Epithelial cell of esophagus (primary cell): Measurements from ENCODE around the gene ROR2.
"Not testable (repeated sequence)": the region's sequence is repeated elsewhere in the genome, so short reads cannot be mapped to it uniquely, and the experiment has no call there.

Experiments
- DNase-seq: peaks from one replicate; pipeline ENCODE4 v3.0.0; 2010; ENCODE audit warnings: low read depth
- H3K4me3 ChIP-seq: 2 replicates; pipeline ENCODE4 v1.5.1; 2011; ENCODE audit warnings: mild to moderate bottlenecking, low read length, control low read depth
- CTCF ChIP-seq: IDR thresholded peaks from 2 replicates; pipeline ENCODE4 v1.5.1; 2011; ENCODE audit warnings: low read depth, mild to moderate bottlenecking, low read length, control low read depth, inconsistent platforms; ENCODE audit not compliant: insufficient read depth; ENCODE audit errors: missing control alignments

ROR2 gene

GRCh38 chr9:91803151-91803940, 146.7 kb downstream of the ROR2 start:
- no peak for DNase-seq
- TF ChIP-seq CTCF: no peak
- no peak overlapping the region for H3K4me3 ChIP-seq

DNA sequence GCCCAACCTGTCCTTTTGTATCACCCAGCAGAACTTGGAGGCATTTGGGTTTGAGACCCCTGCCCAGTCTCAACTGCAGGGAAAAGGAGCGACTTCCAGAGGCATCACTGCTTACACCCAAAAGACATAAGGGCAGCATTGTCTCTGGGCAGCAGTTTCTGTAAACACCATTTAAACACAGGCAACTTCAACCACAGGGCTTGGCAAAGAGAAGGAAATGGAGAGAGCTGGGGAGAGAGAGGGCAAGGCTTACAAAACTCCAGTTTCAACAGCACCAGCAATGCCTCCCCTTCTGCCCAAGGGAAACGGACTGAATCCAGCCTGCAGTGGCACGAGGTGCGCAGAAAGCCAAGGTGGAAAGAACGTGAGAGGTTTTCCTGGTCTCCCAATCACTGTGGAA, 147.6 kb downstream of the ROR2 start:
- TF ChIP-seq CTCF: no peak
- H3K4me3 ChIP-seq: no peak overlapping the region
- no peak for DNase-seq

DNA sequence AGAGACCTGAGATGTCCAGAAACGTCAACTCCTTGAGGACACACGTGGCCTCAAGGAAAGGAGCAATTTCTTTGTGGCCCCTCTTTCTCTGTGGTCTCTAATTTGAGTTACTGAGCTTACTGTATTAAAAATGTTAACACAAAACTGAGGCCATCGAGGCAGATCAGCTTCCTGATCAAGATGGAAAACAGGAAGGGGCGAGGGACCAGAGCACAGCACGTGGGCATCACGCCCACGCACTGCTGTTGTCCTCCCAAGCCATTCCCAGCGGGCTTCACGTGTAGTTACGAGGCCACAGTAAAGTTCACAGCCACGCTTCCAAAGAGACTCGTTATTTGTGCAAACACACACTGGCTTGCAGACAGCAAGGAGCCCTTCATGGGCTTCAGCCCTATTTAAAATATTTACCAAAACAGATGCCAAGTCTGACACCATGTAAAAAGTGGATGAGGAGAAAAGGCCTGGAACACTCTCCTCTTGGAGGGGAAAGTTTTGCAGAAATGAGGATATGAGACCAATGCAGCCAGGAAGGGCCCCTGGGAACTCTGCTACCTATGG, 149.5 kb downstream of the ROR2 start:
- H3K4me3 ChIP-seq: no peak overlapping the region
- DNase-seq: no peak
- no peak for TF ChIP-seq CTCF

DNA sequence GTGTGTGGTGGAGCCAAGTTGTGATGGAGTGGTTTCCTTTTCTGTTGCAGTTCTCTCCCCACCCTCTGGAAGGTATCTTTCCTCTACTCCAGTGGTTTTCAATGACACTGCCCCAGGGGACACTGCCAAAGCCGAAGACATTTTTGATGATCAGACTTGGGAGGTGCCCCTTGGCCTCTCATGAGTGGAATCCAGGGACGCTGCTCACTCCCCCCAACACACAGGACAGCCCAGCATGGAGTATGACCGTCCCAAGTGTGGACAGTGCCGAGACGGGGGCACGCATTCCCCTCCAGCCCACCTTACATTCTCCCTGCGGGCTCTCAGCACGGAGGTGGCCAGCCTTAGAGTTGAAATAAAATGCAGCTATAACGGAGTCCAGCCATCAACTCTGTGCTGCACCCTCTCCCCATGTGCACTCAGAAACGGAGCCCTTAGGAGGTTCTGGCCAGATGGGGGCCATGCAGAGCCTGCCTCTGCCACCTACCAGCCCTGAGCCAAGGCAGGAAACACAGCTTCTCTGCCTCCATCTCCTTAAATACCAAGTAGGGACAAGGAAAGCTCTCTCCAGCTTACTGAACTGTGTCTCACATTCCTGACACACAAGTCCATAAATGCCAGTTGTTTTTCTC, 150.8 kb downstream of the ROR2 start:
- DNase-seq: no peak
- no peak for TF ChIP-seq CTCF
- H3K4me3 ChIP-seq: no peak overlapping the region

- not testable (repeated sequence) for H3K4me3 ChIP-seq, DNase-seq
Measured at GRCh38 chr9:91798273-91799112, 151.5 kb downstream of the ROR2 start.

DNA sequence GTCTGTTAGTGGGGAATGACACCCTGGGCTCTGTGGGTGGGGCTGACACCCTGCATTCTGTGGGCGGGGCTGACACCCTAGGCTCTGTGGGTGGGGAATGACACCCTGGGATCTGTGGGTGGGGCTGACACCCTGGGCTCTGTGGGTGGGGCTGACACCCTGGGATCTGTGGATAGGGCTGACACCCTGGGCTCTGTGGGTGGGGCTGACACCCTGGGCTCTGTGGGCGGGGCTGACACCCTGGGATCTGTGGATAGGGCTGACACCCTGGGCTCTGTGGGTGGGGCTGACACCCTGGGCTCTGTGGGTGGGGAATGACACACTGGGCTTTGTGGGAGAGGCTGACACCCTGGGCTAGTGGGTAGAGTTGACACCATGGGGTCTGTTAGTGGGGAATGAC, 152.5 kb downstream of the ROR2 start:
- DNase-seq, H3K4me3 ChIP-seq: not testable (repeated sequence)

GRCh38 chr9:91796516-91796915, 153.5 kb downstream of the ROR2 start:
- not testable (repeated sequence) for H3K4me3 ChIP-seq, DNase-seq

DNA sequence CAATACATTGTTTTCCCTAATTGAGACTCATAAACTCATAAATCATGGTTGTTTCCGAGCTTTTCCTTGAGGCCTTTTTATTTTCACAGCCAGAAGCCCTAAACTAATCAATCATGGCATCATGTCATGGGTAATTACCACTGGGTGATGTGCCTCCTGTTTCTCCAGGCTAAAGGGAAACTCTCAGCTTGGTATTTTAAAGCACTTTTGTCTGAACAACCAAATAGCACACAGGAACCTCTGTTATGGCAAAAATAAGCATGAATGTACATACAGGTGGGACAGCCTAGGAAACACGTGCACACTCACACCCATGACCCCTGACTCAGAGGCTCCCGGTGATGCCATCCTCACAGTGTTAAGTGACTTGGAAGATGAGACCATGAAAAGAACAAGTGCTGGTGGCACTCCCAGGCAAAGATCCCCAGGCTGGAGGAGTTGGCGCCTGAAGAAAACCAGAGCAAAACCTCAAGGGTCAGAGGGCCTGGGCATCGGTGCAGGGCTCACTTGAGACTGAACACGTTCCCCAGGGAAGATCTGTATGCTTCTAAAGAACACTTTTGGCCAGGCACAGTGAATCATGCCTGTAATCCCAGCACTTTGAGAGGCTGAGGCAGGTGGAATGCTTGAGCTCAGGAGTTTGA, 154.3 kb downstream of the ROR2 start:
- H3K4me3 ChIP-seq: no peak overlapping the region
- TF ChIP-seq CTCF: no peak
- DNase-seq: peak; percentile 35

GRCh38 chr9:91793371-91793770, 156.7 kb downstream of the ROR2 start:
- H3K4me3 ChIP-seq, DNase-seq: not testable (repeated sequence)
